HepG2 (cell line): ENCODE measurements around the gene SAE1. TPM values are rescaled to one million over a fixed set of nuclear protein-coding genes. Genes with fewer than 3 reads are reported as not detected.

Experiments used
- CAMTA2 ChIP-seq: sonication (generic); formaldehyde crosslinking; IDR thresholded peaks from 2 replicates; pipeline ENCODE4 v1.4.0; 2020; ENCODE audit warnings: mild to moderate bottlenecking, missing genetic modification reagents, borderline replicate concordance
- CEBPZ ChIP-seq: IDR thresholded peaks from 2 replicates; pipeline ENCODE4 v1.6.1; 2012; ENCODE audit warnings: low read length, improper control_type of control experiment
- CREB1 ChIP-seq, 2 experiments: fragments of 450-650 bp in 1 of 2; IDR thresholded peaks; 2 replicates each; pipeline ENCODE4 v1.6.1; 2016 to 2017; ENCODE audit warnings: control low read depth in 1 of 2, mild to moderate bottlenecking in 1 of 2, missing compliant biosample characterization in 1 of 2, missing genetic modification characterization in 1 of 2
- HCFC1 ChIP-seq: fragments of 150-350 bp; IDR thresholded peaks from 2 replicates; pipeline ENCODE4 v1.6.1; 2014; ENCODE audit warnings: low read depth, low read length
- KMT2A ChIP-seq: sonication (generic); formaldehyde crosslinking; IDR thresholded peaks from 2 replicates; pipeline ENCODE4 v1.4.0; 2020; ENCODE audit warnings: missing genetic modification reagents
- MXD3 ChIP-seq: IDR thresholded peaks from 2 replicates; pipeline ENCODE4 v1.6.1; 2016; ENCODE audit warnings: mild to moderate bottlenecking, missing biosample characterization, missing genetic modification reagents
- PHF5A ChIP-seq: IDR thresholded peaks from one replicate; pipeline ENCODE4 v1.6.1; 2018; ENCODE audit warnings: low read depth, missing genetic modification reagents; ENCODE audit not compliant: unreplicated experiment
- REL ChIP-seq: sonication (generic); formaldehyde crosslinking; conservative IDR thresholded peaks from 2 replicates; pipeline ENCODE4 v1.8.0; 2022; ENCODE audit warnings: mild to moderate bottlenecking, missing genetic modification reagents, moderate library complexity
- RFXANK ChIP-seq: IDR thresholded peaks from 2 replicates; pipeline ENCODE4 v1.6.1; 2016
- THAP9 ChIP-seq: sonication (generic); formaldehyde crosslinking; IDR thresholded peaks from 2 replicates; pipeline ENCODE4; 2020; ENCODE audit warnings: missing genetic modification reagents, mild to moderate bottlenecking, borderline replicate concordance
- ZHX2 ChIP-seq, 2 experiments: sonication (generic) in 1 of 2; formaldehyde crosslinking in 1 of 2; IDR thresholded peaks; 2 replicates each; pipeline versions ENCODE4 v1.6.1 to v1.9.0; 2014 to 2022; ENCODE audit warnings: antibody characterized with exemption in 1 of 2, borderline replicate concordance in 1 of 2, inconsistent platforms in 1 of 2, low read depth in 1 of 2, missing genetic modification reagents in 1 of 2
- ZNF232 ChIP-seq: sonication (generic); formaldehyde crosslinking; IDR thresholded peaks from 2 replicates; pipeline ENCODE4 v1.4.0; 2020; ENCODE audit warnings: missing genetic modification reagents, borderline replicate concordance
- ZNF256 ChIP-seq: sonication (generic); formaldehyde crosslinking; conservative IDR thresholded peaks from 2 replicates; pipeline ENCODE4 v1.4.0; 2020; ENCODE audit warnings: missing genetic modification reagents
- ZNF605 ChIP-seq: sonication (generic); formaldehyde crosslinking; IDR thresholded peaks from 2 replicates; pipeline ENCODE4 v1.8.0; 2022; ENCODE audit warnings: mild to moderate bottlenecking, missing genetic modification reagents
- ZNF7 ChIP-seq: IDR thresholded peaks from 2 replicates; pipeline ENCODE4 v1.6.1; 2016; ENCODE audit warnings: missing biosample characterization, missing genetic modification reagents
- polyA plus RNA-seq, 8 experiments: library from polyadenylated mRNA; depleted of rRNA in 3 of 8; stranded (reverse) in 7 of 8; unstranded in 1 of 8; fragments of >200 nt; fragmentation: Illumina TruSeq in 4 of 8; extraction: Trizol in 4 of 8; gene quantifications; 2 replicates each; pipeline versions ENCODE4 v1.2.1 to v1.2.3, GENCODE V29; 2011 to 2016; ENCODE audit warnings: low read depth in 4 of 8, missing spikeins in 1 of 8, mixed read lengths in 1 of 8; ENCODE audit not compliant: insufficient read depth in 1 of 8
- total RNA-seq, 5 experiments: library from RNA; depleted of rRNA; stranded (reverse); fragments of >200 nt; fragmentation: Illumina TruSeq; extraction: Trizol; gene quantifications; 2 replicates each; pipeline ENCODE4 v1.2.3, GENCODE V29; 2016; ENCODE audit warnings: low read depth in 1 of 5

The SAE1 gene
- total and polyA plus RNA-seq, 2 of the 13 experiments (the other 11 are each of a cell fraction or from before 2014, with no cell fraction given), result 87.6 to 197 TPM

GRCh38 chr19:47255879-47256692, 125.5 kb downstream of the SAE1 start, which contains the start of gene CCDC9 (continued):
- TF ChIP-seq ZHX2 (IDR thresholded peaks at IDR 0.05; ENCODE audit: low read depth), result 0 out of 2 replicates have a peak, but pooled peaks have one; percentile 25
- TF ChIP-seq ZHX2 (CRISPR knock-in tag; IDR thresholded peaks at IDR 0.05; ENCODE audit: borderline replicate concordance), result no peak
- TF ChIP-seq RFXANK (CRISPR knock-in tag), result peak; percentile 60; the same call in 1 of the 2 replicates
- no peak for TF ChIP-seq ZNF7
- TF ChIP-seq PHF5A, result no peak
- TF ChIP-seq ZNF605 (CRISPR knock-in tag), result no peak; the same call in 1 of the 2 replicates
- peak; percentile 93 for TF ChIP-seq CREB1 (IDR thresholded peaks at IDR 0.05)
- TF ChIP-seq CREB1 (CRISPR knock-in tag; IDR thresholded peaks at IDR 0.05), result peak; percentile 96
- no peak for TF ChIP-seq CEBPZ
- TF ChIP-seq ZNF256 (CRISPR knock-in tag), result 0 out of 2 replicates have a peak, but pooled peaks have one; percentile 34
- peak; percentile 65; the same call in 1 of the 2 replicates for TF ChIP-seq THAP9 (CRISPR knock-in tag)
- no peak for TF ChIP-seq ZNF232 (CRISPR knock-in tag)
- TF ChIP-seq REL, result 0 out of 2 replicates have a peak, but pooled peaks have one; percentile 22
- TF ChIP-seq KMT2A (CRISPR knock-in tag), result peak; percentile 39; the same call in 1 of the 2 replicates
- peak; percentile 59; the same call in 1 of the 2 replicates for TF ChIP-seq CAMTA2
- peak; percentile 66 for TF ChIP-seq HCFC1
- TF ChIP-seq MXD3 (CRISPR knock-in tag), result peak; percentile 11; the same call in 1 of the 2 replicates
